ENCODE results near the gene ARHGEF39.
"Not testable (repeated sequence)": the region's sequence is repeated elsewhere in the genome, so short reads cannot be mapped to it uniquely, and the experiment has no call there.

The ARHGEF39 gene

DNA sequence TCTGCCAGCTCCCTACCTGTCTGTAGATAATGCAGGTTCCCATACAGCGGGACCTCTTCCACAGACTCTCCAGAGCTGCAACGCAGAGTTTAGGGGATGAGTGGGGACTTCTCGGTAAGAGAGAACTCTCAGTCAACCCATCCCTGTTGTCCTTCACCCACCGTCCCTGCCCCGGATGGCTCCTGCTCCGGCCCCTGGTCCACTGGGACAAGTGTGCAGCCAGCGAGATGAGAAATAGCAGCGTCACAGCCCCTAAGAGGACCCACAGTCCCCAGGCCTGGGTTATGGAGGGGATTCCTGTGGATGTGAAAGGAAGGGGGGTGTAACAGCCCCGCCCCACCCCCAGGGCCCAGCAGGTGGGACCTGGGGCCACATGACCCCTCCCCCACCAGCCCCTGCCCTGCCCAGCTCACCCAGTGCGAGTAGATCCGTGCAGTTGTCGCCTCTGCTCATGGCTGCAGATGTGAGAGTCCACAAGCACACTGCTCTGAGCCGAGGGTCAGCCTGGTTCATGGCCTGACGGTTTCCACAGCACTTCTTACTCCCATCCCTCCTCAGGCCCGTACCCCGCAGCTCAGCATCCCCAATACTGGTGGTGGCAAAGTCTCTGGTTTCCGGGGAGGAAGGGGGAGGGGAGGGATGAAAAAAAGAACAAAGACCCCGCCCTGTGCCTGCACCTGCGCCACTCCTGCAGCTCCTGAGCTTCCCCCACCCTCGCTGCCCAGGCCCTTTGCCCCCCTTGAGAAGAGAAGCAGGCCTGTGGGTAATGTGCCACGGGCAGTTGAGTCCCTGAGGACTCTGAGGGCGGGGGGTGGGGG lies 14.4 kb downstream of the ARHGEF39 start, which contains the start of gene SIT1:
Gene SIT1, minus strand, starts transcription at position 591 of the 818 bp plus-strand sequence. Its CDS starts 78 bp downstream, at position 513.
- DNase-seq (ENCODE audit: low read depth in 3 of 3), result no peak

DNA sequence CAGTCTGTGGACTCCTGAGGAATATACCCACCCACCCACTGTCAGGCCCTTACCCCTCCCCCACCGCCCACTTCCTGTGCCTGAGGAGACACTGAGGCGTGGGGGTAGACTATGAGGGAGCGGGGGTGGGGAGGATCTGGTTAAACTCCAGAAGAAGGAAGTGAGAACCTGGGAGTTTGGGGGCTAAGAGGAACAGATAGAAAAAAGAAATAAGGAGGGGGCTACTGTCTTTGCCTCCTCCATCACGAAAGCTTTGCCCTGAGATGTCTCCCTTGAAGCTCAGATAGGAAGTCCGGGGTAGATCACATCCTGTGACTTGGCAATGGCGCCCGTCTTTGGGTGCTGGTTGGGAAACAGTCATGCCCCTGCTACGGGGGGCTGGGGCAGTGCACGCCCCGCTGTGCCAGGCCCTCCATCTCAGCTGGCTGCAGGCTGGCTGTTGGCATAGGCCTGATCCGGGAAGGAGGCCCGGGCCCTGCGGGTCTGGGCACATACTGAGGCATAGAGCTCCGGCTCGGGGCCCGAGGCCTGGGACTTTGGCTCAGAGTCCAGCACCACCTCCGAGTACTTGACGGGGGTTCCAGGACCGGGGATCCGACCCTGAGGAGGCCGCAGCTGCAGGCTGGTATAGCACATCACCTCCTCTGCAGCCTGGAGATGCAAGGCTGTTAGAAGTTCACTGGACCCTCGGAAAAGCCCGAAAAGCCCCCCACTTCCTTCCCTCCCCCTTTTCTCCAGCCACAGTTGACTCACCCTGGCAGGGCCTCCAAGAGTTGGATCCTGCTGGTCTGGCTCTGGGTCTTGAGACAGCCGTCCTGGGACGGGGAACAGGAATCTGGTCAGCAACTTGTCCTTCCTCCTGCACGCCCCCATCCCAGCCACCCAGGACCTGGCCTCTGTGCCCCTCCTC lies 15.3 kb downstream of the ARHGEF39 start:
- no peak for DNase-seq (ENCODE audit: low read depth in 3 of 3)

DNA sequence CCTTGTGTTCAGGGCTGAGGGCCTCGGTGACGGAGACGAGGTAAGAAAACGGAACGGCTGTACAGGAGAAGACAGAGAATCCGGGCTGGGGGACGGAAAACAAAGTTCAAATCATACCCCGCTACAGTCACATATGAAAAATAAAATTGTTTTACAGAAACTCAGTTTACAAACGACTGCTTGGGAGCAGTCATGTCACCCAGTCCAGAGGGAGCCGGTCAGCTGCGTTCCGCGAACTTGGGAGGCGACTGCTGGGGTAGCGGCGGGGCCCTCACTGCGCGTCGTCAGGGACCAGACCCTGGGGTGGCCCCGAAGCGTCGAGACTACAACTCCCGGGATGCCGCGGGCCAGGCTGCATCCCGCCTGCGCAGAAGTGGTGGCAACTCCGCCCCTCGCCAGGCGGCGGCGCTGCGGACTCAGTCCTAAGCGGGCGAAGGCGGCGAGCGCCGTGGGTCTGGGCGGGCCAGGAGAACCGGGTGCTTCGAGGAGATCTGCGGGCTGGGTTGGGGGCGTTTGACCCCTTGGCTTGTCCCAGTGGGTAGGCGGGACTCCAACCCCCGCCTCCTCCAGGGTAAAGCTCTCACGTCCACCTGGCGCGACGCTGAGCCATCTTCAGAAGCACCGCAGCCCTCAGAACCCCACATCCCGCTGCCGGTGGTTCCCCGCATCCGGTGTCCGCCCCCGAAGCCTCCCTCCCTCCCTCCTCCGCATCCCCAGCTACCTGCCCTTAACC lies 18.3 kb downstream of the ARHGEF39 start:
- peak; percentile 81 to 88 (median 83) for DNase-seq (ENCODE audit: low read depth in 3 of 3)

DNA sequence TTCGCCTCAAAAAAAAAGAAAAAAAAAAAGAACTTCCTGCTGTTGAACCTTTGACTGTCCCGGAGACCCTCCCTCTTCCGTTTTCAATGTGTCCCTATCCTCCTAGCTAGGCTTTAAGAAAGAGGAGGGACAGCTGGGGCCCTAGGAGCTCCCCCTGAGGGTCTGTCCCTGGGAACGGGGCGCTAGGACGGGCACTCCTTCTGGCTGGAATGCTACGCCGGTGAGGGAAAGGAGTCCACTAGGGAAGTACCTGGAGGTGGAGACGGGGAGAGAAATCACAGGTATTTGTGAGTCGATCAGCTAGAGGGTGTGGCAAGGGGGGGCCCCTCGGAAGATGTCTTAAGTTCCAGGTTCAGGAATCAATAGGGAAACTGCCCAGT lies 18.9 kb downstream of the ARHGEF39 start:
- no peak for DNase-seq (ENCODE audit: low read depth in 3 of 3)

DNA sequence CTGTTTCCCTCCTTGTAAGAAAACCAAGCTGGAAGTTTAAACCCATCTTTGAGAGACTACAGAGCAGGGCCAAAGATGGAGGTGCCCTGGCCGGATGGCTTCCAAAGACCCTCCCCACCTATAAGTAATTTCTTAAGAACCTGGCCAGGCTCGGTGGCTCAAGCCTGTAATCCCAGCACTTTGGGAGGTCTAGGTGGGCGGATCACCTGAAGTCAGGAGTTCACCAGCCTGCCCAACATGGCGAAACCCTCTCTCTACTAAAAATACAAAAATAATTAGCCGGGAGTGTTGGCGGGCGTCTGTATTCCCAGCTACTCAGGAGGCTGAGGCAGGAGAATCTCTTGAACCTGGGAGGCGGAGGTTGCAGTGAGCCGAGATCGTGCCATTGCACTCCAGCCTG lies 19.3 kb downstream of the ARHGEF39 start:
- DNase-seq (ENCODE audit: low read depth in 3 of 3), result not testable (repeated sequence)

DNA sequence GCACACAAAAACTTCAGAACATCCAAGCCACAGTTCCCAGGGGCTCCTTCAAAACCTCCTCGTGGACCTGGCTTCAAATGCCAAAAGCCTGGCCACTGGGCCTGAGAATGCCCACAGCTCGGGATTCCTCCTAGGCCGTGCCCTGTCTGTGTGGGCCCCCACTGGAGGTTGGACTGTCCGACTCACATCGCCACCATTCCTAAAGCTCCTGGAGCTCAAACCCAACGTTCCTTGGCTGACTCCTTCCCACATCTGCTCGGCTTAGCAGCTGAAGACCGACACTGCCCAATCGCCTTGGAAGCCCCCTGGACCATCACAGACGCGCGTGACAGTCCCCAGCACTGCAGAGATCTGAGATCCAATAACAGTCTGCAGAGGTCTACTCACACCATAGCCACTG lies 21.9 kb downstream of the ARHGEF39 start:
- no peak for DNase-seq (ENCODE audit: low read depth in 3 of 3)

DNA sequence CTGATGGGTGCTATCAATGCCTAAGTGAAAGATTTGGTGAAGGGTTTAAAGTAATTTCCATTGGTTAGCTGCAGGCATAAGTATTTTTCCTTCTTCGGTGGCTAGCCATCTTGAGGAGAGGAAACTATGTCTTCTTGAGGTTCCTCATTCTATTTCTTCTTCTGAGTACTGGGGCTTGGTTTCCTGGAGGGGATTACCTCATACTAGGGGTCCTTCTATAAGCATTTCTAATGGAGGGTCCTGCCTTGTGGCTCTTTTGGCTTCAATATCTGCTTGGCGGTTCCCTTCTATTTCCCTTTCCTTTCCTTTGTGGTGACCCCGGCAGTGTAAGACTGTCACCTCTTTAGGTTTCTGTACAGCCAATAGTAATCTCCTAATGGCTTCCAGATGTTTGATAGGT lies 23.5 kb downstream of the ARHGEF39 start:
- DNase-seq (ENCODE audit: low read depth in 3 of 3), result not testable (repeated sequence)

DNA sequence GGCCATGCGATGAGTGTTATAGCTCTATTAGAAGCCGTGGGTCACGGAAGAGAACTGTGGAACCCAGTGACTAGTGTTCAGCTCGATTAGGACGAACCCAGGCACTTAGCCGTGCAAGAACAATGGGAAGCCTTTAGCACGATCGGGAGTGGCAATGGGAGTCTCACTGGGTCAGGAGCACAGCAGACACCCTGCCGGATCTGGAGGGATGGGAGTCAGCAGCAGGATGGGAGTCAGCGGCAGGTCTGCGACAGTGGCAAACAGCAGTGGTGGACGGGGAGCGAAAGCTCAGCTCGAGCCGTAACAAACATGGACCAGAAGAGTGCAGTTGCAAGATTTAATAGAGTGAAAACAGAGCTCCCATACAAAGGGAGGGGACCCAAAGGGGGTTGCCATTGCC lies 24.6 kb downstream of the ARHGEF39 start:
- DNase-seq (ENCODE audit: low read depth in 3 of 3), result not testable (repeated sequence)

DNA sequence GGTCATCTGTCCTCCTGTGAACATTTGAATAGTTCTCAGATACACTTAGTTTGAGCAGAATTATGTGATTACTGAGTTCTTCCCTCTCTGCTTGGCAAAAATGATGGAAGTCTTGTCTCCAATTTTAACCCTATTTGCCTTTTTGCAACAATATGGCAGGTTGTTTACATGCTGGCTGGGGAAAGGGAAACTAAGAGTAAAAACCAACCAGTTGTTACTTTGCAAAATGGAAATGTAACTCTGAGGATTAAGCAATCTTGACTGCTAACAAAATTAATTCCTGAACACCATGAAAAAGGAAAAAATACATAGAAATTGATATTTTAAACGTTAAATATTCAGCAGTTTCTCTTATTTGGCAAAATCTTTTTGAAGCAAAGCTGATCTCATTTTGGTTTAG lies 25.4 kb downstream of the ARHGEF39 start:
- no peak for DNase-seq (ENCODE audit: low read depth in 3 of 3)

DNA sequence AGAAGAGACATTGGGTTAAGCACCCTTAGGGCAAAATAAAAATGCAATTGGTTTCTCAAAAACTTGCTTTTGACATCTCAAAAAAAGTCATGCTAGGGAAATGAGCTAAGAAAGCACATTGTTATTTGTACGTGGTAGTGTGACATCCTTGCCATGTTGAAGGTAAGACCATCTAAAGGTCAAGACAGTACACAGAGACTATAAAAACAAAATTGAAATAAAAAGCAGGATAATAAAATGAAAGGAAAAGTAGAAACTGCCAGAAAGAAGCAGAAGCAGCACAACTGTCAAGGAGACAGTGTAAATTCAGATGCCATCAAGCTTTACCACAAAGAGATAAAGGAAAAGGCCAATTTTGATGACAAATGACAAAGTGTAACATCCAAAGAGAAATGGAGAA lies 25.8 kb downstream of the ARHGEF39 start:
- not testable (repeated sequence) for DNase-seq (ENCODE audit: low read depth in 3 of 3)

DNA sequence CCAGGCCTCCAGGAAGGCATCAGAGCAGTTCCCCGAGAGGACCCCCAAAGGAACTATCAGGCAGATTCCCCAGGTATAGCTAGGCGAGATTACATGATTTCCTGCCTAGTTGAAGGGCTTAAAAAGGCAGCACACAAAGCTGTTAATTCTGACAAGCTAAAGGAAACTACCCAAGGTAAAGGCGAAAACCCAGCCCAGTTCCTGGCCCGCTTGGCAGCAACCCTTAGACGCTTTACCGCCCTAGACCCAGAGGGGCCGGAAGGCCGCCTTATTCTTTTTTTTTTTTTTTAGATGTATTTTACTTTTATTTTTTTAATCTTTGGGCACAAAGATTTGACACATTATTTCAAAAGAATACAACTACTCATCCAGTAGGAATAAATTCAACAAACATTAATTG lies 26.2 kb downstream of the ARHGEF39 start:
- not testable (repeated sequence) for DNase-seq (ENCODE audit: low read depth in 3 of 3)

DNA sequence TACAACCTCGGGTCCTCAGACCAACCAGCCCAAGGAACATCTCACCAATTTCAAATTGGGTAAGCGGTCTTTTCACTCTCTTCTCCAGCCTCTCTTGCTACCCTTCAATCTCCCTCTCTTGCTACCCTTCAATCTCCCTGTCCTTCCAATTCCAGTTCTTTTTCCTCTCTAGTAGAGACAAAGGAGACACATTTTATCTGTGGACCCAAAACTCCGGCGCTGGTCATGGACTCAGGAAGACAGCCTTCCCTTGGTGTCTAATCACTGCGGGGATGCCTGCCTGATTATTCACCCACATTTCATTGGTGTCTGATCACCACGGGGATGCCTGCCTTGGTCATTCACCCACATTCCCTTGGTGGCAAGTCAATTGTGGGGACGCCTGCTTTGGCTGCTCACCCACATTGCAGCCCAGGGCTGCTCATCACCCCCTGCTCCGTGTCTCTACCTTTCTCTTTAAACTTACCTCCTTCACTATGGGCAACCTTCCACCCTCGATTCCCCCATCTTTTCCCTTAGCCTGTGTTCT lies 27.5 kb downstream of the ARHGEF39 start:
- not testable (repeated sequence) for DNase-seq (ENCODE audit: low read depth in 3 of 3)

DNA sequence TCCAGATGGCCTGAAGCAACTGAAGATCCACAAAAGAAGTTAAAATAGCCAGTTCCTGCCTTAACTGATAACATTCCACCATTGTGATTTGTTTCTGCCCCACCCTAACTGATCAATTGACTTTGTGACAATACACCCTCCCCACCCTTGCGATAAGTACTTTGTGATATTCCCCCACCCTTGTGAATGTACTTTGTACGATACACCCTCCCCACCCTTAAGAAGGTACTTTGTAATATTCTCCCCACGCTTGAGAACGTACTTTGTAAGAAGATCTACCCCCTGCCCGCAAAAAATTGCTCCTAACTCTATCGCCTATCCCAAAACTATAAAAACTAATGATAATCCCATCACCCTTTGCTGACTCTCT lies 28.1 kb downstream of the ARHGEF39 start:
- not testable (repeated sequence) for DNase-seq (ENCODE audit: low read depth in 3 of 3)

DNA sequence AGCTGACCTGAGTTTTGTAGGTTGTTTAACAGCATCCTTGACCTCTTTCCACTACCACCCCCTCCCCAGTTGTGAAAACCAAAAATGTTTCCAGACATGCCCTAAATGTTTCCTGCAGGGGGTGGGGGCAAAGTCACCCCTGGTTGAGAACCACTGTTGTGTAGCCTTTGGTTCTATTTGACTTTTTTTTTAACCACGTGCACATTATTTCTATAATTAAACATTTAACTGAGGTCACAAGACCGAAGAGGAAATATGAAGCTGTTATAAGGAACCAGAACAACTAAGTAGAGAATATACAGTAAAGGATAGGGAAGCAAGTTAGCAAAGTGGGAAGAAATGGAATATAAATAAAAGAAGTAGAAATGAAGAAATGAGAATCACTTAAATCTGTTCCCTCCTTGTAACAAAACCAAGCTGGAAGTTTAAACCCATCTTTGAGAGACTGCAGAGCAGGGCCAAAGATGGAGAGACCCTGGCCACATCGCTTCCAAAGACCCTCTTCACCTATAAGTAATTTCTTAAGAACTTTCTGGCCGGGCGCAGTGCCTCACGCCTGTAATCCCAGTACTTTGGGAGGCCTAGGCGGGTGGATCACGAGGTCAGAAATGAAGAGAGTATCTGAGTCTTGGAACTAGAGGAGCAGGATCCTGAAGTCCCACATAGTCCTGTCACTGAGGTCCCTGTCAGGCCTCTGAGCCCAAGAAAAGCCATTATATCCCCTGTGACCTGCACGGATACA lies 28.7 kb downstream of the ARHGEF39 start:
- no peak for DNase-seq (ENCODE audit: low read depth in 3 of 3)

DNA sequence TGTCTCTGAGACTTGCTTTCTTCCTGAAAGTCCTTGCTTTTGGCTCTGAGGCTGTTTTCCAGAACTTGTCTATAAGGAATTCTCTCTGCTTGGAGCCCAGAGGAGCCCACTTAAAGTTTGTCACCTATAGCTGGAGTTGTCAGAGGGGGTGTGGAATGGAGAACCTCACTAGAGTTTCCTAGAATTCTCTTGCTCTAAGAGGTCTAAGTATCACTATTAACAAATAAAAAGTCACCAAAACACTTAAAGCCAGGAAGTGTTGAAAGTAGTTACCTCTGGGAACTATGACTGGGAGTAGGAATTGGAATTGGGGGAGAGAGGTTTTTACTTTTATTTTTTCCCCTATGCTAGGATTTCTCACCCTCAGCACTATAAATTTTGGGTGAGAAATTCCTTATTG lies 29.3 kb downstream of the ARHGEF39 start:
- no peak for DNase-seq (ENCODE audit: low read depth in 3 of 3)

DNA sequence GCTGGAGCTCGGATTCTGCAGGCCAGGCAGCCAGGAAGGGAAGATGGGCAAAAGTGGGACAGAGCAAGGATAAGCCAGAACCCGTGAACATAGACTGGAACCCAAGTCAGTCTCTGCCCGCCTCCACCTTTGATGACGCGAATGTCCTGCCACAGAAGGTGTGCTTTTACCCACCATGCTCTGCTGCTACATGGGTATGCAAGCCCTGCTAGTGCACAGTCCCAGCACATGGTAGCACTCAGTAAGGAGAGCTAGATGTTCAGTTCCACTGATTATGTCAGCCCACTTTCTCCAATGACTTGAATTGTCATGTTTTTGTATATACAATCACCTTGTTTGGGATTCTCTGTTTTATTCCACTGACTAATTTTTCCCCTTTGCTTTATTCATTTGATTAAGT lies 35.4 kb downstream of the ARHGEF39 start:
- no peak for DNase-seq (ENCODE audit: low read depth in 3 of 3)

DNA sequence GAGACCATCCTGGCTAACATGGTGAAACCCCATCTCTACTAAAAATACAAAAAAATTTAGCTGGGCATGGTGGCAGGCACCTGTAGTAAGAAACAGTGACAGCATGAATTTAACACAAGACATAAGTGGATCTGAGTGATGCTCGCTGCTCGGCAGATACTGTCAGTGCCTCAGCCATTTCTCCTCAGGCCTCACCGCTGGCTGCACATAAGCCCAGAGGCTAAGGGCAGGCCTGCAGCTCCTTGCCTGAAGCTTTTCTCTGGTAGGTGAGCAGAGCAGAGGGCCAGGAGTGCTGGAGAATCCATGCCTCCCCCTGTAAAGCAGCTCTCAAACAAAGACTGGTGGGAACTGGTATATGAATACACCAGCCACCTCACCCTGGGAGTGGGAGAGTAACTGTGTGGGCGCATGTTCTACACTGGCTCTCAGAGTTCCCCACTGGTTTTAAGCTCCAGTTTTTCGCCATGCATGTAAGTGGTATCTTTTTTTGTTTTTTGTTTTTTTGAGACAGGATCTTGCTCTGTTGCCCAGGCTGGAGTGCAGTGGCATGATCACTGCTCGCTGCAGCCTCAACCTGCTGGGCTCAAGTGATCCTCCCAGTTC lies 36.5 kb downstream of the ARHGEF39 start:
- DNase-seq (ENCODE audit: low read depth in 3 of 3), result no peak

DNA sequence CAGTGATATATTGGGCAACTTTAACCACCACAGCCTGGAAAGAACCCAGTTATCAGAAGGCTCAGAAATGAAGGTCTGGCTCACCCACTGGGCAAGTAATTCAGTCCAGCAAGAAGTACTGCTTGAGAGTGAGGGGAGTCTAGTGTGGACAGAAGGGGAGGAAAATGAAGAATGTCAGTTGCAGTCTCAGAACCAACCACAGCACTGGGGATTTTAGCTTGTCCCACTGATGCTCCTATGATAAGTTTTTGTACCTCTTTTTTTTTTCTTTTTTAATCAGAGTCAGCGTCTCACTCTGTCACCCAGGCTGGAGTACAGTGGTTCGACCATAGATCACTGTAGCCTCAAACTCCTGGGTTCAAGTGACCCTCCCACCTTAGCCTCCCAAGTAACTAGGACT lies 37.4 kb downstream of the ARHGEF39 start:
- no peak for DNase-seq (ENCODE audit: low read depth in 3 of 3)

DNA sequence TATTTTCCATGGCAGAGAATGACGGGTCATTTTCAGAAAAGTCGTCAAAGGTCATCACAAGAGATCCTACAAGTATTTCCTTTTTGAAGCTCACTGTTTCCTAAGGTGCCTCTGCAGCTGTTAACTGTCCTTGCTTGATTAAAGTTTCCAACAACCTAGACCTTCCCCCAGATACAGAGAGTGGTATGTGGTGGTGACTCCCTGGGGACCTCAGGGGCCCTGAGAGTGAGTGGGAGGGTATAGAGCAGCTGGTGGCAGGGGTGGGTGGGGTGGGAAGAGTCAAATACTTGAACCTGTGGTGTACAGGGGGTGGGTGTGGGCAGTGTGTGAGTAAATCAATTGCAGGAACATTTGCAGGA lies 45.2 kb downstream of the ARHGEF39 start:
- no peak for DNase-seq (ENCODE audit: low read depth in 3 of 3)

DNA sequence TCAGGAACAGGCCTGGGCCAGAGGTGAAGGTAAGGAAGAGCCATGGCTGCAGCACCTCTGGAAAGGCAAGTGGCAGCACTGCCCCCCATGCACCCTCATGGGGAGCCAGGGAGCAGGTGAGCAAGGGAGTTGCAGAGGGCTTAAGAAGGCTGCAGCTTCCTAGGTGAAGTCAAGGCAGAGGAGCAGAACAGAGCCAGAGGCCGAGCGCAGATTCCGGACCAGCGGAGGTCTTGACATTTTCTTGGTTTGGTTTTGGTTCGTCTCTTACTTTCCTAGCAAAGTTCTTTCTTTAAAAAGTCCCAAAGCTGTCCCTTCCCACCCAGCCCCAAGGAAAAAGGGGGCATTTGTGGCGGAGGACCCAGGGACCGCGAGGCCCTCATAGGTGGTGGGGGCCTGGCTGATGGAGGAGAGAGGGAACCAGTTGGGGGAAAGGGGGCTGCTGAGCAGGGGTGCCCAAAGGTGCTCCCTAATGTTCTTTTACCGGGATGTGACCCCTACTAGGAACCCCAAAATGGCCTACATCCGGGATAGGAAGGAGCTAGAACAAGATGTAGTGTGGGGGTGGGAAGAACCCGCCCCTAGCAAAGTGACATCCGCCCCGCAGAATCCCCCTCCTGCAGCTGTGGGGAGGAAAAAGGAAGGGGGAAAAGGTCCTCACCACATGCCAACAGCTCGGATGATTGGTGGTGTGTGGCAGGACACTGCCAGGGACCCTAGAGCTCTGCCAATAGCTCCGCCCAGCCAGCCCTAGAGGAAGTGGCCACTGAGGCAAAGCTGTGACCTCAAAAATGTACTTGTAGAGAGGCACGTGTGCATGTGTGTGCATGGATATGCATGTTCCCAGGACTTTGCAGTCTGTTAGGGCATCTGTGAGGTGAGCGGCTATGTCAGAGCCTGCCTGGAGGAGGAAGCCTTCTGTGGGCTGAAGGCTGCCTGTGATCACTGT lies 45.9 kb downstream of the ARHGEF39 start:
- DNase-seq (ENCODE audit: low read depth in 3 of 3), result no peak

All from stimulated activated CD4-positive, alpha-beta T cell treated with anti-CD3 and anti-CD28 coated beads, TNF-alpha, amount 100 ng/mL, for 4 hours (primary cell).